ENCODE measurements around the gene CLEC4G.
A peak's percentile ranks its signal among the peaks of the same experiment; 100 is the strongest.

CLEC4G gene

DNA sequence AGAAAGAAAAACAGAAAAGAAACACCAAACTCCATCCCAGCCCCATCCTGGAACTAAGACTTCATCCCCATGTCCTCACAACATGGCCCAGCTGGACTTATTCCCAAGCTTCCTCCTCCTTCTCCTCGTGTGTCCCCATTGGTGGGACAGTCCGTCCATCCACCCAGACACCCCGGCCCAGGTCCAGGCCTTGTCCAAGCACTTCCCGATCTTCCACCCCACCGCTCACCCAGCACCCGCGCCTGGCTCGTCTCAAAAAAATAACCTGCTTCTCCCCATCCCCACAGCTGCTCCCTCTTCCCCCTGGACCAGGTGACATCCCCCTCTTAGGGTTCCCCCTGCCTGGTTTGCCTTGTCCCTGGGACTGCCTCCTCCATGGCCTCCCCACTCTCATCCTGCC, 28.6 kb downstream of the CLEC4G start:
- no peak overlapping the region for H3K4me3 ChIP-seq (ENCODE audit: low read depth, low read length)
- DNase-seq (ENCODE audit: low read depth) = no peak
- TF ChIP-seq, protein P1, sequence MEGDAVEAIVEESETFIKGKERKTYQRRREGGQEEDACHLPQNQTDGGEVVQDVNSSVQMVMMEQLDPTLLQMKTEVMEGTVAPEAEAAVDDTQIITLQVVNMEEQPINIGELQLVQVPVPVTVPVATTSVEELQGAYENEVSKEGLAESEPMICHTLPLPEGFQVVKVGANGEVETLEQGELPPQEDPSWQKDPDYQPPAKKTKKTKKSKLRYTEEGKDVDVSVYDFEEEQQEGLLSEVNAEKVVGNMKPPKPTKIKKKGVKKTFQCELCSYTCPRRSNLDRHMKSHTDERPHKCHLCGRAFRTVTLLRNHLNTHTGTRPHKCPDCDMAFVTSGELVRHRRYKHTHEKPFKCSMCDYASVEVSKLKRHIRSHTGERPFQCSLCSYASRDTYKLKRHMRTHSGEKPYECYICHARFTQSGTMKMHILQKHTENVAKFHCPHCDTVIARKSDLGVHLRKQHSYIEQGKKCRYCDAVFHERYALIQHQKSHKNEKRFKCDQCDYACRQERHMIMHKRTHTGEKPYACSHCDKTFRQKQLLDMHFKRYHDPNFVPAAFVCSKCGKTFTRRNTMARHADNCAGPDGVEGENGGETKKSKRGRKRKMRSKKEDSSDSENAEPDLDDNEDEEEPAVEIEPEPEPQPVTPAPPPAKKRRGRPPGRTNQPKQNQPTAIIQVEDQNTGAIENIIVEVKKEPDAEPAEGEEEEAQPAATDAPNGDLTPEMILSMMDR (IDR thresholded peaks at IDR 0.05; ENCODE audit: low read depth, low read length, missing control alignments) = no peak

DNA sequence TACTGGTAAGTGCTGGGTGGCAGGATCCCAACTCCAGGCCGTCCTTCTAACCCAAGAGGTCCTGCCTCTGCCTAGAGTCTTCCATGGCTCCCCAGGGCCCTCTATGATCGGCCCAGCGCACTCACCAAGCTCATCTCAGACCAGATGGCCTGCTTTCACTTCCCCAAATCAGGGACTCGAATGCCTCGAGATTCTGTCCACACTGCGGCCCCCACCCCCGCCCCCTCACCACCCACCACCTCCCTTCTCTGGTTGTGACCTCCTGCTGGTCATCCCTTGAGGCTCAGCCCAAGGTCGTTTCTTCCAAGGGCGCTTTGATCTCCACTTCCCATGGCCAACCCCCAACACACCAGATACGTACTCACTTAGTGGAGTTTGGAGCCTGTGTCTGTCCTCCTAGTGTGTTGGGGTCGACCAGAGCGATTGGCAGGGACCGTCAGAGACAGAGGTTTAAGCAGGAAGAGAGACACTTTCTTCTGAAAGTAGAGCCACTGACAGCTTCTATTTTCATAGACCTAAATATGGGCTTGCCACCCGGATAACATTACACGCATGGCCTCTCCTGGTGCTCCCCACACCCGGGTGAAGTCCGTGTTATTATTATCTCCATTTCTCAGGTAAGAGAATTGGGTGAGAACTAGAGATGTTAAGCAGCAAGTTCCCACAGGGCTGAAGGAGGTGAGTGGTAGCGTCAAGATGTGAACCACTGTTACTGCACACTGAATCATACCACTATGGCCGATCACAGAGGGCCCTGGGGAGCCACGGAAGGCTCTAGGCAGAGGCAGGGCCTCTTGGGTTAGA, 30.1 kb downstream of the CLEC4G start, which contains the start of gene FCER2:
TSS of gene FCER2 (minus strand) at position 478 of the 804 bp plus-strand sequence. CDS start 2,371 bp downstream, outside the sequence.
- DNase-seq (ENCODE audit: low read depth) = peak; percentile 98
- TF ChIP-seq, protein P1 (IDR thresholded peaks at IDR 0.05; ENCODE audit: low read depth, low read length, missing control alignments) = no peak
- H3K4me3 ChIP-seq (ENCODE audit: low read depth, low read length) = peak within 1 kb of the TSS; percentile 57

DNA sequence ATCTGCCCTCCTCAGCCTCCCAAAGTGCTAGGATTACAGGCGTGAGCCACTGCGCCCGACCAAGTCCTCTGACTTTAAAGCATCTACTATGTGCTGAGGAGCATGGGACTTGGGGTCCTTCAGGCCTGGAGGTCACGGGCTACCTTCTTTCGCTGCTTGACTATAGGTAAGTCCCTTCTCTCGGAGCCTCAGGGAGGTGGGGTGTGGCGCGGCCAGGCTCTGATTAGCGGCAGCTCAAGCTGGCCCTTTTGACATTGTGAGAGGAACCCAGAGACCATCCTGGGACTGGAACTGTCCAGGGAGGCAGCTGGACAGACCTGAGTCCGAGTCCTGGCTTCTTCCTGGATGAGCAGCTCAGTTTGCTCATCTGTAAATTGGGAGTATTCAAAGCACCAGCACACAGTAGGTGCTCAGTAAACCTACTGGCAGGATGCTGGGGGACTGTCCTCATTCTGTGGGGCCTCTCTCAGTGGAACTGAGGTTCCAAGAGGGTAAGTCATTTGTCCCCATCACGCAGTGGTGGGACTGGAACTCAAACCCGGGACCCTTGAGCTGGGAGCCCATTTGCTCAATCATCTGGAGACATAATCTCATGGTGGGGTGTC, 30.8 kb downstream of the CLEC4G start:
- H3K4me3 ChIP-seq (ENCODE audit: low read depth, low read length) = peak overlapping the region; percentile 57
- no peak for DNase-seq (ENCODE audit: low read depth)
- TF ChIP-seq, protein P1 (IDR thresholded peaks at IDR 0.05; ENCODE audit: low read depth, low read length, missing control alignments) = no peak

DNA sequence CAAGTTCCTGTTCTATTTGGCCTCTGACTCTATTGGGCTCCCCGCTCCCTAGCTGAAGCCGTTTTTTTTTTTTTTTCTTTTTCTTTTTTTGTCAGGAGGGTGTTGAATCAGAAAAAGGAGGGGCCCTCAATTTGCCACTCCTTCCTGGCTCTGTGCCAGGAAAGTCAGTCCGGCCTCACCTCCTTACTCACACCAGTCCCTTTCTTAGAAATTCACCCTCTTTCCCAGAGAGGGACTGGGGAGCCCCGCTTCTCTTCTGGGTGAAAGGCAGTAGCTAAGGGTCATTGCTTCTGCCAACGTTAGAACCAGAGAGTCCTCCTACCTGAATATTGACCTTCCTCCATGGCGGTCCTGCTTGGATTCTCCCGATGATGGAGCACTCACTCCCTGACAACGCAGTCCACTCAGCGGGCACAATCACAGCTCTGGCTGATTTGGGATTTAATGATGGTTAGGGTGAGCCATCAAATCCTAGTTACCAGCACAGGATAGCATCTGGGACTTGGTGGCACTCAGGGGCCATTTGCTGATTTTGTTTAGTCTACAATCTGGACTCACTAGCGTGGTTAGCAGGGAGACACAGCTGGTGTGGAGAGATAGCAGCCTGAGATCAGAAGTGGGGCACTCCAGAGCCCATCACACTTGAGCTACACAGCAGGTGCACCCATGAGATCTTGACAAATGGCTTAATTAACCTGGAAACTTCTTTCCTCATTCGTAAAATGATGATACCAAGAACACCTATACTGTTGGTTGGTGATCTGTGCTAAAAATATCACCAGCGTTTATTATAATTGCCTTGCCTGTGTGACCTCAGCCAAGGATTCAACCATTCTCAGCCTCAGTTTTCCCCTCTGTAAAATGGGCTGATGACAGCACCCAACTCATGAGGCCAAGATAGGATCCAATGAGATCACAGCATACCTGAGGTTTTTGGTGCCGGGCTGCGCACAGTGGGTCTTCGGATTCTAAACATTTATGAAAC, 32.2 kb downstream of the CLEC4G start:
- TF ChIP-seq, protein P1 (IDR thresholded peaks at IDR 0.05; ENCODE audit: low read depth, low read length, missing control alignments) = no peak
- DNase-seq (ENCODE audit: low read depth) = peak; percentile 85
- peak overlapping the region; percentile 52 for H3K4me3 ChIP-seq (ENCODE audit: low read depth, low read length)

DNA sequence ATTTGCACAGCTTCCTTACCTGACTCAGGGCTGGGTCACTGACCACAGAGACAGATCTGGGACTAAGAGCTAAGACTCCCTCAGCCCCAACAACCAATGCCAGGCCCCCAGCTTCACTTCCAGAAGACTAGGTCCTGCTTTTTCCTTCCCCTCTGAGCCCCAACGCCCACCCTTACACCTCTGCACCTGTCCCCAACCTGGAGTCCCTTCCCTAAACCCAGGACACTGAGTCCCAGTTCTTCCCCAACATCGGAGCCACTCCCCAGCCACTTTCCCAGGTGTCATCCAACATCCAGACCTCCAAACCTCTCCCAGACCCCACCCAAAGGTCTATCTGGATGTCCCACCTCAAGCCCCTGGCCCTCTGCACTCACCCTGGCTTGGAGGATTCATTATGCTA, 32.9 kb downstream of the CLEC4G start:
- DNase-seq (ENCODE audit: low read depth) = no peak
- TF ChIP-seq, protein P1 (IDR thresholded peaks at IDR 0.05; ENCODE audit: low read depth, low read length, missing control alignments) = no peak
- H3K4me3 ChIP-seq (ENCODE audit: low read depth, low read length) = peak overlapping the region; percentile 52

DNA sequence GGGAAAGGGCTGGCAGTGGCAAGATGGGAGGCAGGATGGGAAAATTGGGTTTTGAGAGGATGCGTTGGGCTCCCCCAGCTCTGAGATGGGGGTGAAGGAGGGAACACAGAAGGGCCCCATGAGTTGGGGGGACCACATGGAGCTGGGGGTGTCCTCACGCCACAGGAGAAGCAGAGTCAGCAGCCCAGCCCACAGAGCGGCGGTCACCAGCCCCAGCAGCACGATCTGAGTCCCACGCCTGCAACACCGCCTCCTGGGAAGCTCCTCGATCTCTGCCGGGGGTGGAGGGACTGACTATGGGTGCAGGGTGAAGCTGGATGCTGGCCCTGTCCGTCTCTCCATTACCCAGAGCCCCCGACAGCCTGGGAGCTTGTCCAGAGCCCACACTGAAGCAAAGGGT, 33.3 kb downstream of the CLEC4G start:
- TF ChIP-seq, protein P1 (IDR thresholded peaks at IDR 0.05; ENCODE audit: low read depth, low read length, missing control alignments) = no peak
- no peak for DNase-seq (ENCODE audit: low read depth)
- H3K4me3 ChIP-seq (ENCODE audit: low read depth, low read length) = peak overlapping the region; percentile 52

All from GM12864 (cell line).